Gastroesophageal sphincter (tissue), 3 donors: ENCODE measurements around the gene ARPC5L.

Experiments
- CTCF ChIP-seq, 4 experiments: fragments of 200-600 bp in 2 of 4; fragments of 450-650 bp in 2 of 4; sonication (generic) in 1 of 4; IDR thresholded peaks; one replicate each; pipeline ENCODE4 v1.5.1; 2017 to 2019; ENCODE audit warnings: antibody characterized with exemption in 4 of 4, mild to moderate bottlenecking in 2 of 4, moderate library complexity in 2 of 4
- EP300 ChIP-seq: sonication (generic); formaldehyde crosslinking; IDR thresholded peaks from one replicate; pipeline ENCODE4 v1.6.1; 2017; ENCODE audit warnings: antibody characterized with exemption, mild to moderate bottlenecking
- POLR2AphosphoS5 ChIP-seq: sonication (generic); formaldehyde crosslinking; IDR thresholded peaks from one replicate; pipeline ENCODE4 v1.6.1; 2017; ENCODE audit warnings: antibody characterized with exemption

DNA sequence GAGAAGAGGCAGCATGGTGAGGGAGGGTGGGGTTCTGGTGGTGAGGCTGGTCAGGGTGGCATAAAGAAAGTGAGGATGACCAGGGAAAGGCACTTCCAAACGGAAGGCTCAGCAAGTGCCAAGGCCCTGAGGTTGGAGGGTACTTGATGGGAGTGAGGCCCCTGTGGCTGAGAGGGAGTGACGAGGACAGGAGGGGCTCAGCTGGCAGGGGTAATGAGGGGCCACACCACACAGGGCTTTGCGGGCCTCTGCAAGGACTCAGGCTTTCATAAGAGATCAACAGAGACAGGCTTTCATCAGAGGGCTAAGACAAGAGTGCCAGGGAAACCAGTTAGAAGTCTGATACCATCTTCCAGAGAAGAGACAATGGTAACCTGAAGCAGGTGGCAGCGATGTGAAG lies 23.6 kb downstream of the ARPC5L start:
- TF ChIP-seq EP300 (no peak), CTCF (IDR thresholded peaks at IDR 0.05) (no peak), POLR2AphosphoS5 (no peak)
